H1 (cell line): ENCODE results near the gene MBNL3.

Source experiments
- ATF2 ChIP-seq: IDR thresholded peaks from 2 replicates; pipeline ENCODE4 v1.6.1; 2012; ENCODE audit warnings: low read length, inconsistent platforms
- CHD2 ChIP-seq: IDR thresholded peaks from 2 replicates; pipeline ENCODE4 v1.6.1; 2012; ENCODE audit warnings: low read length, improper control_type of control experiment
- CTCF ChIP-seq, 3 experiments: IDR thresholded peaks; 1 replicate in 2 of 3; 2 replicates in 1 of 3; pipeline versions ENCODE4 v1.5.1 to v1.6.1; 2011; ENCODE audit warnings: low read length in 3 of 3, mild to moderate bottlenecking in 3 of 3, inconsistent platforms in 2 of 3, low read depth in 1 of 3, moderate library complexity in 1 of 3; ENCODE audit not compliant: insufficient read depth in 1 of 3; ENCODE audit errors: control extremely low read depth in 1 of 3
- EGR1 ChIP-seq: IDR thresholded peaks from 2 replicates; pipeline ENCODE4 v1.6.1; 2011; ENCODE audit warnings: low read depth, low read length, borderline replicate concordance
- EP300 ChIP-seq, 2 experiments: IDR thresholded peaks; 1 replicate in 1 of 2; 2 replicates in 1 of 2; pipeline ENCODE4 v1.6.1; 2011 to 2012; ENCODE audit warnings: low read depth in 2 of 2, low read length in 2 of 2, mild to moderate bottlenecking in 2 of 2, borderline replicate concordance in 1 of 2, inconsistent platforms in 1 of 2, moderate library complexity in 1 of 2
- MAX ChIP-seq: IDR thresholded peaks from 2 replicates; pipeline ENCODE4 v1.6.1; 2012; ENCODE audit warnings: inconsistent platforms
- POLR2AphosphoS5 ChIP-seq: IDR thresholded peaks from 2 replicates; pipeline ENCODE4 v1.6.1; 2011; ENCODE audit warnings: low read depth, low read length
- RXRA ChIP-seq: IDR thresholded peaks from 2 replicates; pipeline ENCODE4 v1.6.1; 2011; ENCODE audit warnings: low read depth, mild to moderate bottlenecking, low read length, moderate library complexity; ENCODE audit not compliant: insufficient read depth
- SP1 ChIP-seq: IDR thresholded peaks from 2 replicates; pipeline ENCODE4 v1.6.1; 2011; ENCODE audit warnings: low read depth, low read length
- SRF ChIP-seq: IDR thresholded peaks from 2 replicates; pipeline ENCODE4 v1.6.1; 2011; ENCODE audit warnings: mild to moderate bottlenecking, low read depth, low read length, moderate library complexity
- TAF1 ChIP-seq: IDR thresholded peaks from 2 replicates; pipeline ENCODE4 v1.6.1; 2011; ENCODE audit warnings: mild to moderate bottlenecking, low read depth, low read length
- TAF7 ChIP-seq: optimal IDR thresholded peaks from 2 replicates; pipeline ENCODE3; 2011; ENCODE audit warnings: low read depth, mild to moderate bottlenecking, inconsistent platforms, low read length, moderate library complexity, borderline replicate concordance

GRCh38 chrX:132433001-132433400 is 55.8 kb downstream of the MBNL3 start:
- TF ChIP-seq CHD2 (no peak), RXRA (no peak), CTCF (IDR thresholded peaks at IDR 0.05; ENCODE audit: control extremely low read depth in 1 of 3, insufficient read depth in 1 of 3, low read depth in 1 of 3, low read length in 3 of 3) (no peak), ATF2 (no peak), EP300 (IDR thresholded peaks at IDR 0.05; ENCODE audit: borderline replicate concordance in 1 of 2, low read depth in 2 of 2, low read length in 2 of 2) (no peak), POLR2AphosphoS5 (no peak), EGR1 (no peak), TAF1 (no peak), MAX (no peak), SRF (no peak), SP1 (no peak), TAF7 (no peak)
